Breast epithelium (tissue), 4 donors: Measurements from ENCODE around the gene SYNE2. TPM values are rescaled to one million over a fixed set of nuclear protein-coding genes. Genes with fewer than 3 reads are reported as not detected.

Source experiments
- DNase-seq, 2 donors: peaks; one replicate each; pipeline ENCODE4 v3.0.0-alpha.2; 2019; ENCODE audit warnings: low spot score in 2 of 2
- H3K27ac ChIP-seq, 2 donors: fragments of 200-600 bp; sonication (generic) in 1 of 2; one replicate each; pipeline ENCODE4 v1.5.1; 2016 to 2019; ENCODE audit warnings: mild to moderate bottlenecking in 1 of 2
- H3K27me3 ChIP-seq, 2 donors: fragments of 200-600 bp; sonication (generic) in 1 of 2; one replicate each; pipeline versions ENCODE4 v1.5.1 to v1.6.0; 2017 to 2019; ENCODE audit warnings: control low read depth in 1 of 2, mild to moderate bottlenecking in 1 of 2
- H3K36me3 ChIP-seq: fragments of 200-600 bp; one replicate; pipeline ENCODE4 v1.5.1; 2019
- H3K4me1 ChIP-seq, 2 donors: fragments of 200-600 bp; sonication (generic); one replicate each; pipeline ENCODE4 v1.5.1; 2016 to 2019; ENCODE audit warnings: control low read depth in 1 of 2
- H3K4me3 ChIP-seq, 3 donors: fragments of 200-600 bp; sonication (generic); 1 replicate in 2 of 3; 2 replicates in 1 of 3; pipeline ENCODE4 v1.5.1; 2016 to 2019; ENCODE audit warnings: mild to moderate bottlenecking in 3 of 3, moderate library complexity in 2 of 3
- H3K9me3 ChIP-seq, 2 donors: fragments of 200-600 bp; sonication (generic) in 1 of 2; one replicate each; pipeline ENCODE4 v1.5.1; 2016 to 2019; ENCODE audit warnings: control low read depth in 1 of 2
- POLR2A ChIP-seq: fragments of 450-650 bp; IDR thresholded peaks from one replicate; pipeline ENCODE4 v1.6.1; 2016; ENCODE audit warnings: antibody characterized with exemption, mild to moderate bottlenecking, moderate library complexity
- POLR2AphosphoS5 ChIP-seq, 3 donors: sonication (generic); formaldehyde crosslinking; IDR thresholded peaks; one replicate each; pipeline ENCODE4 v1.6.1; 2017; ENCODE audit warnings: antibody characterized with exemption in 3 of 3
- intact Hi-C: fragments of 100-400 bp; cut with DNase I; formaldehyde crosslinking; loops from one replicate; pipeline ENCODE4 v1.15.1; 2023; ENCODE audit warnings: low total_unique reads
- total RNA-seq, 3 donors: library from RNA; depleted of rRNA; stranded (reverse); fragments of >200 nt; gene quantifications; one replicate each; pipeline ENCODE4 v1.1.0, GENCODE V29; 2016
- TF ChIP-seq, protein P1 (sequence below), 3 donors: fragments of 450-650 bp; IDR thresholded peaks; one replicate each; pipeline ENCODE4 v1.5.1; 2016 to 2017; ENCODE audit warnings: antibody characterized with exemption in 3 of 3, mild to moderate bottlenecking in 3 of 3, moderate library complexity in 3 of 3

SYNE2 gene
- total RNA-seq, 3 donors from 2014 or later = 81.4 to 308 (median 303) TPM

DNA sequence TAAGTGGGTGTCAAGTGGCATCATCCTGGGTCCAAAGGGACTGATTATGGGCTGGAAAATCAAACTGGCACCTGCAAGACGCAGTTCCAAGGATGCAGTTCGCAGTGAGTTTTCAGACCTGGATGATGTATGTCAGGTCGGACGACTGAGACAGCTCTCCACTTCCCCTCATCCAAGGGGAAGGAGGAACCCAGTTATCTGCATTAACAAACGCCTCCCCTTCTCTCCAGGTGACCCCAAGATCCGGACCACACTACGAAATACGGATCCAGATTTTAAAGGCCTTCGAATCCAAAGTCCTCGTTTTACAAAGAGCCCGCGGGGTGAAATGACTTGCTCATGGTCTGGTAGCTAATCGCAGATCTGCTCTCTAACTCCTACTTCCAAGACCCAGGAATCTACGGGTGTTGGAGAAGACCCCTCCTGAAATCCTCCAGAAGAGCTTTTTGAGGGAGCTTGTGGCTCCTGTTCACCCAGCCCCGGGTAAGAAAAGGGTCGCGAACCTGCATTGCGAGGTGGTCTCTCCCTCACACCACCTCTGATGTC is 460 bp upstream of the SYNE2 start:
- no peak for DNase-seq
- Histone ChIP-seq H3K27me3 (no peaks in the 10 kb centered on the region), H3K9me3 (no peaks in the 10 kb centered on the region), H3K4me1 (peaks cover 0 to 16% of the 10 kb centered on the region in 2 donors), H3K36me3 (no peaks in the 10 kb centered on the region), H3K4me3 (peak overlapping the region; percentile 67 to 95 (median 92)), H3K27ac (peak overlapping the region; percentile 97 to 98)
- TF ChIP-seq, protein P1, sequence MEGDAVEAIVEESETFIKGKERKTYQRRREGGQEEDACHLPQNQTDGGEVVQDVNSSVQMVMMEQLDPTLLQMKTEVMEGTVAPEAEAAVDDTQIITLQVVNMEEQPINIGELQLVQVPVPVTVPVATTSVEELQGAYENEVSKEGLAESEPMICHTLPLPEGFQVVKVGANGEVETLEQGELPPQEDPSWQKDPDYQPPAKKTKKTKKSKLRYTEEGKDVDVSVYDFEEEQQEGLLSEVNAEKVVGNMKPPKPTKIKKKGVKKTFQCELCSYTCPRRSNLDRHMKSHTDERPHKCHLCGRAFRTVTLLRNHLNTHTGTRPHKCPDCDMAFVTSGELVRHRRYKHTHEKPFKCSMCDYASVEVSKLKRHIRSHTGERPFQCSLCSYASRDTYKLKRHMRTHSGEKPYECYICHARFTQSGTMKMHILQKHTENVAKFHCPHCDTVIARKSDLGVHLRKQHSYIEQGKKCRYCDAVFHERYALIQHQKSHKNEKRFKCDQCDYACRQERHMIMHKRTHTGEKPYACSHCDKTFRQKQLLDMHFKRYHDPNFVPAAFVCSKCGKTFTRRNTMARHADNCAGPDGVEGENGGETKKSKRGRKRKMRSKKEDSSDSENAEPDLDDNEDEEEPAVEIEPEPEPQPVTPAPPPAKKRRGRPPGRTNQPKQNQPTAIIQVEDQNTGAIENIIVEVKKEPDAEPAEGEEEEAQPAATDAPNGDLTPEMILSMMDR (IDR thresholded peaks at IDR 0.05) = no peak
- TF ChIP-seq POLR2AphosphoS5 (IDR thresholded peaks at IDR 0.05) (no peak), POLR2A (no peak)
- intact Hi-C loops = no loop called here

- no peaks in the 10 kb centered on the region for H3K9me3 ChIP-seq
- peak; percentile 67 to 81 for DNase-seq
- peaks cover 0 to 16% of the 10 kb centered on the region in 2 donors for H3K4me1 ChIP-seq
- H3K4me3 ChIP-seq = peak overlapping the region; percentile 67 to 95 (median 92)
- peak overlapping the region; percentile 97 to 98 for H3K27ac ChIP-seq
- TF ChIP-seq, protein P1 (IDR thresholded peaks at IDR 0.05) = no peak
- peak in 1 of 3 donors; percentile 66 for TF ChIP-seq POLR2AphosphoS5 (IDR thresholded peaks at IDR 0.05)
- H3K27me3 ChIP-seq = no peaks in the 10 kb centered on the region
- intact Hi-C loops = no loop called here
- no peaks in the 10 kb centered on the region for H3K36me3 ChIP-seq
Observed at GRCh38 chr14:63853831-63854293, 1.1 kb downstream of the SYNE2 start.

DNA sequence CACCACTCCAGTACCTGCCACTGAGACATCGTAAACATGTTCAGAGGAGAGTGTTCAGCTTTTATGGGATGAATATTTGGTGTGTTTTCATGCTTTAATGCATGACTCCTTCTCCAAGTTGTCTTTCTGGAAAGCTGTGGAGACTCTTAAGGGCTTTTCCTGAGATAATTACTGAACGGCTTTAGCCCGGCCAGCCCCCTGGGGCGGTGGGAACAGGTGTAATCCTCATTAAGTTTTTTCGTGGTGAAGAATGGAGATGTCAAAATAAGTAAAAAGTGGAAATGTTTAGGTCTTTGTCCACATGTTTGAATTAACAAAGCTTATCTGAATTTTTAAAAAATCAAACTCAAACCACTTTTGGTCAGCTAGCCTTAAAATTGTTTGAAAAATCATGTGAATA is 1.5 kb downstream of the SYNE2 start:
- Histone ChIP-seq H3K27ac (peak overlapping the region; percentile 97 to 98), H3K4me1 (peaks cover 0 to 16% of the 10 kb centered on the region in 2 donors), H3K36me3 (no peaks in the 10 kb centered on the region), H3K27me3 (no peaks in the 10 kb centered on the region), H3K4me3 (peak overlapping the region; percentile 67 to 95 (median 92)), H3K9me3 (no peaks in the 10 kb centered on the region)
- TF ChIP-seq POLR2AphosphoS5 (IDR thresholded peaks at IDR 0.05) = no peak
- TF ChIP-seq POLR2A = no peak
- TF ChIP-seq, protein P1 (IDR thresholded peaks at IDR 0.05) = no peak
- no peak for DNase-seq
- intact Hi-C loops = no loop called here

- intact Hi-C loops = no loop called here
- no peaks in the 10 kb centered on the region for H3K27me3 ChIP-seq
Observed at GRCh38 chr14:63855281-63855680, 2.5 kb downstream of the SYNE2 start.

DNA sequence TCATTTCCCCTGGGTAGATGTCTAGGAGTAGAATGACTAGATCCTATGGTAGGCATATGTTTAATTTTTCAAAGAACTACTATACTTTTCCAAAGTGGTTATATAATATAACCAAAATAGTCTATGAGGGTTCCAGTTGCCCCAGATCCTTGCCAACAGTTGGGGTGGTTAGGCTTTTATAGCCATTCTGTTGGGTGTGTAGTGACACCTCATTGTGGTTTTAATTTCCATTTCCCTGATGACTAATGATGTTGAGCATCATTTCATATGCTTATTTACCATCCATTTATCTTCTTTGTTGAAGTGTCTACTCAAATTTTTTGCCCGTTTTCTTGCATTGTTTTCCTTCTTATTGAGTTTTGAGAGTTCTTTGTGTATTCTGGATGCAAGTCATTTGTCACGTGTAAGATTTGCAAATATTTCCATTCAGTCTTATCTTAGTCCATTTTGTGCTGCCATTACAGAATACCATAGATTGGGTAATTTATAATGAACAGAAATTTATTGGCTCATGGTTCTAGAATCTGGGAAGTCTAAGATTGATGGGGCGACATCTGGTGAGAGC is 4.7 kb downstream of the SYNE2 start:
- no peak overlapping the region for H3K27ac ChIP-seq
- TF ChIP-seq, protein P1 (IDR thresholded peaks at IDR 0.05) = no peak
- intact Hi-C loops = no loop called here
- peaks cover 0 to 16% of the 10 kb centered on the region in 2 donors for H3K4me1 ChIP-seq
- H3K9me3 ChIP-seq = no peaks in the 10 kb centered on the region
- H3K27me3 ChIP-seq = no peaks in the 10 kb centered on the region
- no peak overlapping the region for H3K4me3 ChIP-seq
- no peaks in the 10 kb centered on the region for H3K36me3 ChIP-seq
- no peak for DNase-seq

More at GRCh38 chr14:63855281-63855680, 2.5 kb downstream of the SYNE2 start:
- H3K4me3 ChIP-seq = peak overlapping the region in 1 of 3 donors; percentile 44
- H3K27ac ChIP-seq = peak overlapping the region; percentile 8 to 97
- H3K9me3 ChIP-seq = no peaks in the 10 kb centered on the region
- TF ChIP-seq, protein P1 (IDR thresholded peaks at IDR 0.05) = no peak
- no peak for TF ChIP-seq POLR2A
- TF ChIP-seq POLR2AphosphoS5 (IDR thresholded peaks at IDR 0.05) = no peak
- peaks cover 0 to 16% of the 10 kb centered on the region in 2 donors for H3K4me1 ChIP-seq
- no peaks in the 10 kb centered on the region for H3K36me3 ChIP-seq
- no peak for DNase-seq
